K562 (cell line): ENCODE results near the gene TAF1B. TPM values are rescaled to one million over a fixed set of nuclear protein-coding genes. Genes with fewer than 3 reads are reported as not detected.

ENCODE experiments used
- CHD1 ChIP-seq: fragments of 200-600 bp; sonication (generic); IDR thresholded peaks from one replicate; pipeline ENCODE4 v1.6.1; 2012; ENCODE audit warnings: mild to moderate bottlenecking, moderate library complexity, low read length, inconsistent platforms
- FIP1L1 ChIP-seq: fragments of 200-400 bp; formaldehyde crosslinking; IDR thresholded peaks from 2 replicates; pipeline ENCODE4 v1.6.1; 2018; ENCODE audit warnings: mild to moderate bottlenecking, low read depth, low read length; ENCODE audit not compliant: poor library complexity, severe bottlenecking
- JUN ChIP-seq, 2 experiments: sonication (generic) in 1 of 2; formaldehyde crosslinking in 1 of 2; IDR thresholded peaks; 2 replicates each; pipeline versions ENCODE4 v1.6.1 to v1.8.0; 2012 to 2022; ENCODE audit warnings: borderline replicate concordance in 2 of 2, mild to moderate bottlenecking in 2 of 2, improper control_type of control experiment in 1 of 2, low read depth in 1 of 2, low read length in 1 of 2, missing genetic modification reagents in 1 of 2
- KAT7 ChIP-seq: sonication (generic); formaldehyde crosslinking; IDR thresholded peaks from 2 replicates; pipeline ENCODE4 v1.8.0; 2022; ENCODE audit warnings: missing genetic modification reagents, mild to moderate bottlenecking, borderline replicate concordance
- PHTF2 ChIP-seq: fragments of 250-450 bp; sonication (Bioruptor Pico); IDR thresholded peaks from 2 replicates; pipeline ENCODE4 v1.5.0; 2021; ENCODE audit warnings: mild to moderate bottlenecking
- RBM14 ChIP-seq: fragments of 200-400 bp; formaldehyde crosslinking; IDR thresholded peaks from 2 replicates; pipeline ENCODE4 v1.6.1; 2018; ENCODE audit warnings: low read depth, mild to moderate bottlenecking, low read length, moderate library complexity, borderline replicate concordance; ENCODE audit not compliant: insufficient read depth
- RBM39 ChIP-seq: fragments of 200-400 bp; formaldehyde crosslinking; optimal IDR thresholded peaks from 2 replicates; pipeline ENCODE3; 2018; ENCODE audit warnings: low read depth, low read length
- SMAD1 ChIP-seq: fragments of 150-350 bp; IDR thresholded peaks from 2 replicates; pipeline ENCODE4 v1.6.1; 2014; ENCODE audit warnings: low read length, low read depth; ENCODE audit not compliant: partially characterized antibody
- TOE1 ChIP-seq, 2 experiments: fragments of 450-650 bp in 1 of 2; sonication (generic) in 1 of 2; formaldehyde crosslinking in 1 of 2; IDR thresholded peaks; 2 replicates each; pipeline versions ENCODE4 v1.7.1 to v1.8.0; 2016 to 2022; ENCODE audit warnings: borderline replicate concordance in 2 of 2, mild to moderate bottlenecking in 2 of 2, antibody characterized with exemption in 1 of 2, inconsistent platforms in 1 of 2, low read depth in 1 of 2, missing genetic modification reagents in 1 of 2, moderate library complexity in 1 of 2
- YY1 ChIP-seq, 3 experiments: IDR thresholded peaks; 2 replicates each; pipeline ENCODE4 v1.6.1; 2011; ENCODE audit warnings: low read length in 2 of 3, mild to moderate bottlenecking in 2 of 3, moderate library complexity in 2 of 3, borderline replicate concordance in 1 of 3, control low read depth in 1 of 3, low read depth in 1 of 3; ENCODE audit not compliant: insufficient read depth in 3 of 3, insufficient replicate concordance in 2 of 3, control insufficient read depth in 1 of 3, insufficient read length in 1 of 3; ENCODE audit errors: extremely low read depth in 1 of 3
- ZNF24 ChIP-seq: fragments of 450-650 bp; IDR thresholded peaks from 2 replicates; pipeline ENCODE4 v1.6.1; 2016
- polyA plus RNA-seq, 8 experiments: library from polyadenylated mRNA; depleted of rRNA in 4 of 8; stranded (reverse) in 5 of 8; unstranded in 3 of 8; fragments of >200 nt; fragmentation: Nextera tagmentation in 2 of 8; fragmentation: Illumina TruSeq in 1 of 8; extraction: Ambion mirVana in 2 of 8; extraction: Trizol in 1 of 8; gene quantifications; 2 replicates each; pipeline versions ENCODE4 v1.2.1 to v1.2.3, GENCODE V29; 2011 to 2014; ENCODE audit warnings: inconsistent platforms in 1 of 8, missing spikeins in 1 of 8
- total RNA-seq, 7 experiments: library from RNA; depleted of rRNA in 6 of 7; stranded (reverse); fragments of >200 nt in 6 of 7; fragmentation: Illumina TruSeq in 2 of 7; extraction: Trizol in 2 of 7; gene quantifications; 2 replicates each; pipeline versions ENCODE4 v1.2.1 to v1.2.3, GENCODE V29; 2011 to 2021; ENCODE audit warnings: low replicate concordance in 1 of 7
- TF ChIP-seq, protein P1 (sequence below): sonication (generic); formaldehyde crosslinking; IDR thresholded peaks from 2 replicates; pipeline ENCODE4 v1.8.1; 2023; ENCODE audit warnings: mild to moderate bottlenecking, missing genetic modification reagents
- TF ChIP-seq, protein P2 (sequence below): fragments of 200-400 bp; formaldehyde crosslinking; IDR thresholded peaks from 2 replicates; pipeline ENCODE4 v1.6.1; 2017; ENCODE audit warnings: mild to moderate bottlenecking, low read depth, low read length, moderate library complexity
- TF ChIP-seq, protein P3 (sequence below): sonication (generic); formaldehyde crosslinking; IDR thresholded peaks from 2 replicates; pipeline ENCODE4 v1.4.0; 2020; ENCODE audit warnings: mild to moderate bottlenecking, missing genetic modification reagents
- TF ChIP-seq, protein P4 (sequence below): fragments of 250-450 bp; sonication (Bioruptor Pico); IDR thresholded peaks from 2 replicates; pipeline ENCODE4 v1.8.0; 2022; ENCODE audit warnings: inconsistent platforms

TAF1B gene
- total and polyA plus RNA-seq, 9 of the 15 experiments (the other 6 are each of a cell fraction or from before 2014, with no cell fraction given), result 8.8 to 25.1 (median 17.3) TPM

DNA sequence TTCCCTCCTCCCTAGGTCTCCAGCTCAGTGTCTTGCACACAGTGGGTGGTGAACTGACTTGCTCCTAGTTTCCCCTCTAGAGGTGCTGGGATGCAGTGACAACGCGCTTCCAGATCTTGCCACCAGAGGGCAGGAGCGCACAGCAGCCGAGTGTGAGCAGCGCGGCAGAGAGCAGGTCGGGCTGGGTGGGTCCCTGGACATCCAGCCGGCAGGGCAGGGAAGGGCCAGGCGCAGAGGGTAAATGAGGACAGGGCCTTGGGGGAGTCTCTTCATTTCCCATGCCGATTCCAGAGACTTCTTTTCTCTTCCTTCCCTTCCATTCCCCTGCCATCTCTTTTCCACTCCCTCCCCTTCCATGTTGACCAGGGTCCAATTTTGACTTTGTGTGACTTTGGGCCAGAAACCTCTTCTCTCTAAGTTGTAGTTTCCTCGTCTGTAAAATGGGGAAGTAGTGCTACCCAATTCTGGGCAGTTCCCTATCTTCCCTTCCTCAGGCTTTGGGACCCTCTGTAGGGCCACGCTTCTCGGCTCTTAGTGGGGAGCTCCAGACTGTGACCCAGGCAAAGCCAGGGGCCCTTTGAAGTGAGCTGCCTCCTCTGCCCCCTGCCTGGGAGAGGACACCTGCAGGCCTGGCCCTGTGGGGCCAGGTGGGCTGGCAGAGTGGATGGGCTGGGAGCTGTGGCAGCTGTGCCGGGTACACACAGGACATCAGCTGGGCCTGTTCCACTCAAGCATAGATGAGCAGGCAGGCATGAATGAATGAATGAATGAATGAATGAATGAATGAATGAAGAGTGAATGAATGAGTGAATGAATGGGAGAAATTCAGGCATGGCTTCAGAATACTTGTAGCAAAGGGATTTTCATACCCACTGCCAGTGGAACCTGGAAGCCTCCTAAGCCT, 43.3 kb upstream of the TAF1B start (continued):
- TF ChIP-seq, protein P1, sequence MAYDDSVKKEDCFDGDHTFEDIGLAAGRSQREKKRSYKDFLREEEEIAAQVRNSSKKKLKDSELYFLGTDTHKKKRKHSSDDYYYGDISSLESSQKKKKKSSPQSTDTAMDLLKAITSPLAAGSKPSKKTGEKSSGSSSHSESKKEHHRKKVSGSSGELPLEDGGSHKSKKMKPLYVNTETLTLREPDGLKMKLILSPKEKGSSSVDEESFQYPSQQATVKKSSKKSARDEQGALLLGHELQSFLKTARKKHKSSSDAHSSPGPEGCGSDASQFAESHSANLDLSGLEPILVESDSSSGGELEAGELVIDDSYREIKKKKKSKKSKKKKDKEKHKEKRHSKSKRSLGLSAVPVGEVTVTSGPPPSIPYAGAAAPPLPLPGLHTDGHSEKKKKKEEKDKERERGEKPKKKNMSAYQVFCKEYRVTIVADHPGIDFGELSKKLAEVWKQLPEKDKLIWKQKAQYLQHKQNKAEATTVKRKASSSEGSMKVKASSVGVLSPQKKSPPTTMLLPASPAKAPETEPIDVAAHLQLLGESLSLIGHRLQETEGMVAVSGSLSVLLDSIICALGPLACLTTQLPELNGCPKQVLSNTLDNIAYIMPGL, result 0 out of 2 replicates have a peak, but pooled peaks have one; percentile 43
- TF ChIP-seq, protein P2, sequence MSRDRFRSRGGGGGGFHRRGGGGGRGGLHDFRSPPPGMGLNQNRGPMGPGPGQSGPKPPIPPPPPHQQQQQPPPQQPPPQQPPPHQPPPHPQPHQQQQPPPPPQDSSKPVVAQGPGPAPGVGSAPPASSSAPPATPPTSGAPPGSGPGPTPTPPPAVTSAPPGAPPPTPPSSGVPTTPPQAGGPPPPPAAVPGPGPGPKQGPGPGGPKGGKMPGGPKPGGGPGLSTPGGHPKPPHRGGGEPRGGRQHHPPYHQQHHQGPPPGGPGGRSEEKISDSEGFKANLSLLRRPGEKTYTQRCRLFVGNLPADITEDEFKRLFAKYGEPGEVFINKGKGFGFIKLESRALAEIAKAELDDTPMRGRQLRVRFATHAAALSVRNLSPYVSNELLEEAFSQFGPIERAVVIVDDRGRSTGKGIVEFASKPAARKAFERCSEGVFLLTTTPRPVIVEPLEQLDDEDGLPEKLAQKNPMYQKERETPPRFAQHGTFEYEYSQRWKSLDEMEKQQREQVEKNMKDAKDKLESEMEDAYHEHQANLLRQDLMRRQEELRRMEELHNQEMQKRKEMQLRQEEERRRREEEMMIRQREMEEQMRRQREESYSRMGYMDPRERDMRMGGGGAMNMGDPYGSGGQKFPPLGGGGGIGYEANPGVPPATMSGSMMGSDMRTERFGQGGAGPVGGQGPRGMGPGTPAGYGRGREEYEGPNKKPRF, result no peak
- no peak for TF ChIP-seq FIP1L1
- 0 out of 2 replicates have a peak, but pooled peaks have one; percentile 25 for TF ChIP-seq TOE1 (IDR thresholded peaks at IDR 0.05; ENCODE audit: borderline replicate concordance)
- peak; percentile 67; the same call in 1 of the 2 replicates for TF ChIP-seq TOE1 (CRISPR knock-in tag; IDR thresholded peaks at IDR 0.05; ENCODE audit: borderline replicate concordance, low read depth)
- no peak for TF ChIP-seq KAT7
- TF ChIP-seq CHD1, result no peak
- no peak for TF ChIP-seq RBM39
- TF ChIP-seq SMAD1, result no peak
- TF ChIP-seq ZNF24, result peak; percentile 98
- peak in 2 of 3 experiments; percentile 25 to 55 for TF ChIP-seq YY1 (IDR thresholded peaks at IDR 0.05; ENCODE audit: borderline replicate concordance in 1 of 3, control insufficient read depth in 1 of 3, extremely low read depth in 1 of 3, insufficient read depth in 3 of 3, insufficient read length in 1 of 3, insufficient replicate concordance in 2 of 3, low read depth in 1 of 3, low read length in 2 of 3)
- TF ChIP-seq PHTF2 (CRISPR knock-in tag), result no peak
- TF ChIP-seq, protein P3, sequence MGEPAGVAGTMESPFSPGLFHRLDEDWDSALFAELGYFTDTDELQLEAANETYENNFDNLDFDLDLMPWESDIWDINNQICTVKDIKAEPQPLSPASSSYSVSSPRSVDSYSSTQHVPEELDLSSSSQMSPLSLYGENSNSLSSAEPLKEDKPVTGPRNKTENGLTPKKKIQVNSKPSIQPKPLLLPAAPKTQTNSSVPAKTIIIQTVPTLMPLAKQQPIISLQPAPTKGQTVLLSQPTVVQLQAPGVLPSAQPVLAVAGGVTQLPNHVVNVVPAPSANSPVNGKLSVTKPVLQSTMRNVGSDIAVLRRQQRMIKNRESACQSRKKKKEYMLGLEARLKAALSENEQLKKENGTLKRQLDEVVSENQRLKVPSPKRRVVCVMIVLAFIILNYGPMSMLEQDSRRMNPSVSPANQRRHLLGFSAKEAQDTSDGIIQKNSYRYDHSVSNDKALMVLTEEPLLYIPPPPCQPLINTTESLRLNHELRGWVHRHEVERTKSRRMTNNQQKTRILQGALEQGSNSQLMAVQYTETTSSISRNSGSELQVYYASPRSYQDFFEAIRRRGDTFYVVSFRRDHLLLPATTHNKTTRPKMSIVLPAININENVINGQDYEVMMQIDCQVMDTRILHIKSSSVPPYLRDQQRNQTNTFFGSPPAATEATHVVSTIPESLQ (CRISPR knock-in tag), result no peak
- no peak for TF ChIP-seq RBM14
- peak; percentile 45; the same call in 1 of the 2 replicates for TF ChIP-seq JUN (IDR thresholded peaks at IDR 0.05; ENCODE audit: borderline replicate concordance, low read depth, low read length)
- TF ChIP-seq JUN (CRISPR knock-in tag; IDR thresholded peaks at IDR 0.05; ENCODE audit: borderline replicate concordance), result no peak
- TF ChIP-seq, protein P4, sequence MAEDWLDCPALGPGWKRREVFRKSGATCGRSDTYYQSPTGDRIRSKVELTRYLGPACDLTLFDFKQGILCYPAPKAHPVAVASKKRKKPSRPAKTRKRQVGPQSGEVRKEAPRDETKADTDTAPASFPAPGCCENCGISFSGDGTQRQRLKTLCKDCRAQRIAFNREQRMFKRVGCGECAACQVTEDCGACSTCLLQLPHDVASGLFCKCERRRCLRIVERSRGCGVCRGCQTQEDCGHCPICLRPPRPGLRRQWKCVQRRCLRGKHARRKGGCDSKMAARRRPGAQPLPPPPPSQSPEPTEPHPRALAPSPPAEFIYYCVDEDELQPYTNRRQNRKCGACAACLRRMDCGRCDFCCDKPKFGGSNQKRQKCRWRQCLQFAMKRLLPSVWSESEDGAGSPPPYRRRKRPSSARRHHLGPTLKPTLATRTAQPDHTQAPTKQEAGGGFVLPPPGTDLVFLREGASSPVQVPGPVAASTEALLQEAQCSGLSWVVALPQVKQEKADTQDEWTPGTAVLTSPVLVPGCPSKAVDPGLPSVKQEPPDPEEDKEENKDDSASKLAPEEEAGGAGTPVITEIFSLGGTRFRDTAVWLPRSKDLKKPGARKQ, result no peak
